CD4-positive, alpha-beta T cell treated with Interleukin-1 beta for 1 hour (primary cell): Measurements from ENCODE around the gene TMEM231.
A peak's percentile ranks its signal among the peaks of the same experiment; 100 is the strongest.
"Not testable (repeated sequence)": the region's sequence is repeated elsewhere in the genome, so short reads cannot be mapped to it uniquely, and the experiment has no call there.

Experiments
- DNase-seq, 2 donors: peaks; one replicate each; pipeline ENCODE4 v3.0.0-alpha.2; 2020 to 2022

Gene TMEM231

GRCh38 chr16:75555707-75556430, at the start of gene TMEM231:
Gene TMEM231, minus strand, starts transcription at chr16:75556252. Its CDS starts 43 bp downstream, at chr16:75556209.
- DNase-seq, result peak; percentile 97

GRCh38 chr16:75603241-75603640, 47.2 kb upstream of the TMEM231 start:
- DNase-seq, result no peak

GRCh38 chr16:75599452-75600277, 43.6 kb upstream of the TMEM231 start:
- DNase-seq, result no peak

- no peak for DNase-seq
These were observed 38.1 kb upstream of the TMEM231 start for GRCh38 chr16:75593825-75594820.

GRCh38 chr16:75593308-75593707, 37.3 kb upstream of the TMEM231 start:
- no peak for DNase-seq

- DNase-seq, result not testable (repeated sequence)
These were observed 35.9 kb upstream of the TMEM231 start for GRCh38 chr16:75591927-75592326.

GRCh38 chr16:75590920-75591843, 35.1 kb upstream of the TMEM231 start:
- no peak for DNase-seq

GRCh38 chr16:75589306-75589705, 33.3 kb upstream of the TMEM231 start:
- no peak for DNase-seq

- no peak for DNase-seq
These were observed 32.7 kb upstream of the TMEM231 start for GRCh38 chr16:75588716-75589115.

- DNase-seq, result no peak
These were observed 28.1 kb upstream of the TMEM231 start for GRCh38 chr16:75584108-75584507.

GRCh38 chr16:75579281-75579834, 23.3 kb upstream of the TMEM231 start:
- no peak for DNase-seq

GRCh38 chr16:75578725-75579124, 22.7 kb upstream of the TMEM231 start:
- no peak for DNase-seq

- no peak for DNase-seq
These were observed 22.2 kb upstream of the TMEM231 start for GRCh38 chr16:75578212-75578611.

- no peak for DNase-seq
These were observed 20.3 kb upstream of the TMEM231 start for GRCh38 chr16:75576384-75576811.

GRCh38 chr16:75575958-75576357, 19.9 kb upstream of the TMEM231 start:
- no peak for DNase-seq

- no peak for DNase-seq
These were observed 17.9 kb upstream of the TMEM231 start for GRCh38 chr16:75573955-75574354.

- DNase-seq, result no peak
These were observed 17.0 kb upstream of the TMEM231 start for GRCh38 chr16:75572864-75573542.

- peak in 1 of 2 donors; percentile 7 for DNase-seq
These were observed 14.5 kb upstream of the TMEM231 start for GRCh38 chr16:75570396-75571065.

- no peak for DNase-seq
These were observed 11.9 kb upstream of the TMEM231 start for GRCh38 chr16:75567911-75568310.

- DNase-seq, result peak; percentile 12 to 26
These were observed 10.8 kb upstream of the TMEM231 start for GRCh38 chr16:75566758-75567255.
